GM12878 (cell line): ENCODE data around the gene ABHD2.

ENCODE experiments used
- BACH1 ChIP-seq: fragments of 450-650 bp; IDR thresholded peaks from 2 replicates; pipeline ENCODE4 v1.6.1; 2017; ENCODE audit warnings: mild to moderate bottlenecking, borderline replicate concordance
- BCL11A ChIP-seq: IDR thresholded peaks from 2 replicates; pipeline ENCODE4 v1.6.1; 2011; ENCODE audit warnings: low read depth, low read length
- CREB1 ChIP-seq: IDR thresholded peaks from 2 replicates; pipeline ENCODE4 v1.6.1; 2012; ENCODE audit warnings: low read depth, mild to moderate bottlenecking, inconsistent platforms
- MEF2A ChIP-seq: IDR thresholded peaks from 2 replicates; pipeline ENCODE4 v1.6.1; 2011; ENCODE audit warnings: low read depth, mild to moderate bottlenecking, low read length, moderate library complexity; ENCODE audit not compliant: insufficient read depth
- NR2C2 ChIP-seq: IDR thresholded peaks from 2 replicates; pipeline ENCODE4 v1.6.1; 2011; ENCODE audit warnings: borderline replicate concordance, low read depth; ENCODE audit not compliant: control insufficient read depth, insufficient read length
- POLR2AphosphoS5 ChIP-seq: IDR thresholded peaks from 2 replicates; pipeline ENCODE4 v1.6.1; 2011; ENCODE audit warnings: mild to moderate bottlenecking, low read length, inconsistent platforms
- SMC3 ChIP-seq: IDR thresholded peaks from 2 replicates; pipeline ENCODE4 v1.6.1; 2011; ENCODE audit warnings: low read length, improper control_type of control experiment, borderline replicate concordance
- TAF1 ChIP-seq: IDR thresholded peaks from 2 replicates; pipeline ENCODE4 v1.6.1; 2011; ENCODE audit warnings: mild to moderate bottlenecking, low read depth, low read length, borderline replicate concordance
- YY1 ChIP-seq: IDR thresholded peaks from 2 replicates; pipeline ENCODE4 v1.6.1; 2011; ENCODE audit warnings: low read depth, mild to moderate bottlenecking, low read length
- TF ChIP-seq, protein P1 (sequence below), 3 experiments: IDR thresholded peaks in 2 of 3; conservative IDR thresholded peaks in 1 of 3; 2 replicates each; pipeline ENCODE4 v1.5.1; 2011; ENCODE audit warnings: low read depth in 3 of 3, low read length in 3 of 3, mild to moderate bottlenecking in 3 of 3, control low read depth in 2 of 3, moderate library complexity in 2 of 3, inconsistent platforms in 1 of 3, mixed read lengths in 1 of 3; ENCODE audit not compliant: control insufficient read depth in 2 of 3, insufficient read depth in 1 of 3; ENCODE audit errors: extremely low read depth in 1 of 3
- TF ChIP-seq, protein P2 (sequence below): fragments of 450-650 bp; conservative IDR thresholded peaks from 2 replicates; pipeline ENCODE4 v1.6.1; 2017; ENCODE audit warnings: mild to moderate bottlenecking, moderate library complexity

DNA sequence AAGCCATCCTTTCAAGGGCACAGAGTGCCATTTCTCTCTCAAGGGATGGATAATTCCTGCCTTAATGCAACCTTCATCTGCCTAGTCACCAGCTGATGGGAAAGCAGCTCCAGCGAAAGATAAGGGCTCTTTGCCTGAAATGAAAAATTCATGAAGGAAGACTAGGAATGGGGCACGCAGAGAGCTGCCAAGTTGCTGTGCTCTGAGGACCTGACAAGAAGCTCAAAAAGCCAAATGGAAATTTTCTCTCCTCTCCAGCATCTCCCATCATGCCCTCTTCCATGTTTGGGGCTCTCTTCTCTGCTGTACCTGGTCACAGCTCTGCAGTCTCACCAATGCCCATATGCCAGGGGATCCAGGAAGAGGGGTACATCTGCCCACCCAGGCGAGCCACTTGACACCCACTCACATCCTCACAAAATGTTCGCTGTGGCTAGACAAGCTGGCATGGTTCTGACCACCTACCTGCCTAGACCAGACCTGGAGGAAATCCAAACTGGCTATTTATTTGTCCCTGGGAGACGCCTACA, 29.3 kb upstream of the ABHD2 start:
- TF ChIP-seq, protein P1, sequence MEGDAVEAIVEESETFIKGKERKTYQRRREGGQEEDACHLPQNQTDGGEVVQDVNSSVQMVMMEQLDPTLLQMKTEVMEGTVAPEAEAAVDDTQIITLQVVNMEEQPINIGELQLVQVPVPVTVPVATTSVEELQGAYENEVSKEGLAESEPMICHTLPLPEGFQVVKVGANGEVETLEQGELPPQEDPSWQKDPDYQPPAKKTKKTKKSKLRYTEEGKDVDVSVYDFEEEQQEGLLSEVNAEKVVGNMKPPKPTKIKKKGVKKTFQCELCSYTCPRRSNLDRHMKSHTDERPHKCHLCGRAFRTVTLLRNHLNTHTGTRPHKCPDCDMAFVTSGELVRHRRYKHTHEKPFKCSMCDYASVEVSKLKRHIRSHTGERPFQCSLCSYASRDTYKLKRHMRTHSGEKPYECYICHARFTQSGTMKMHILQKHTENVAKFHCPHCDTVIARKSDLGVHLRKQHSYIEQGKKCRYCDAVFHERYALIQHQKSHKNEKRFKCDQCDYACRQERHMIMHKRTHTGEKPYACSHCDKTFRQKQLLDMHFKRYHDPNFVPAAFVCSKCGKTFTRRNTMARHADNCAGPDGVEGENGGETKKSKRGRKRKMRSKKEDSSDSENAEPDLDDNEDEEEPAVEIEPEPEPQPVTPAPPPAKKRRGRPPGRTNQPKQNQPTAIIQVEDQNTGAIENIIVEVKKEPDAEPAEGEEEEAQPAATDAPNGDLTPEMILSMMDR (IDR thresholded peaks at IDR 0.05 in 2 of 3, conservative IDR thresholded peaks at IDR 0.05 in 1 of 3; ENCODE audit: control insufficient read depth in 2 of 3, extremely low read depth in 1 of 3, insufficient read depth in 1 of 3, low read depth in 3 of 3, low read length in 3 of 3): no peak
- TF ChIP-seq NR2C2 (no peak), MEF2A (no peak), POLR2AphosphoS5 (no peak), BCL11A (no peak), YY1 (no peak), SMC3 (no peak), TAF1 (no peak), CREB1 (no peak), BACH1 (no peak)
- TF ChIP-seq, protein P2, sequence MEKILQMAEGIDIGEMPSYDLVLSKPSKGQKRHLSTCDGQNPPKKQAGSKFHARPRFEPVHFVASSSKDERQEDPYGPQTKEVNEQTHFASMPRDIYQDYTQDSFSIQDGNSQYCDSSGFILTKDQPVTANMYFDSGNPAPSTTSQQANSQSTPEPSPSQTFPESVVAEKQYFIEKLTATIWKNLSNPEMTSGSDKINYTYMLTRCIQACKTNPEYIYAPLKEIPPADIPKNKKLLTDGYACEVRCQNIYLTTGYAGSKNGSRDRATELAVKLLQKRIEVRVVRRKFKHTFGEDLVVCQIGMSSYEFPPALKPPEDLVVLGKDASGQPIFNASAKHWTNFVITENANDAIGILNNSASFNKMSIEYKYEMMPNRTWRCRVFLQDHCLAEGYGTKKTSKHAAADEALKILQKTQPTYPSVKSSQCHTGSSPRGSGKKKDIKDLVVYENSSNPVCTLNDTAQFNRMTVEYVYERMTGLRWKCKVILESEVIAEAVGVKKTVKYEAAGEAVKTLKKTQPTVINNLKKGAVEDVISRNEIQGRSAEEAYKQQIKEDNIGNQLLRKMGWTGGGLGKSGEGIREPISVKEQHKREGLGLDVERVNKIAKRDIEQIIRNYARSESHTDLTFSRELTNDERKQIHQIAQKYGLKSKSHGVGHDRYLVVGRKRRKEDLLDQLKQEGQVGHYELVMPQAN: no peak
